T-helper 1 cell treated with Interleukin-12 subunit alpha and Interleukin-12 subunit beta and Interleukin-4 antibody, amounts not matched to agents 30 ng/mL and 1 ng/mL, for 36 hours (primary cell): ENCODE measurements around the gene SHROOM2. TPM values are rescaled to one million over a fixed set of nuclear protein-coding genes. Genes with fewer than 3 reads are reported as not detected.
"Not testable (repeated sequence)": the region's sequence is repeated elsewhere in the genome, so short reads cannot be mapped to it uniquely, and the experiment has no call there.

Experiments
- intact Hi-C: fragments of 100-400 bp; cut with micrococcal nuclease; formaldehyde crosslinking; loops from one replicate; pipeline ENCODE4 v1.15.1; 2024
- total RNA-seq: library from RNA; stranded (reverse); gene quantifications from 2 replicates; pipeline ENCODE4 v1.2.3, GENCODE V29; 2022

Gene SHROOM2, protein sequence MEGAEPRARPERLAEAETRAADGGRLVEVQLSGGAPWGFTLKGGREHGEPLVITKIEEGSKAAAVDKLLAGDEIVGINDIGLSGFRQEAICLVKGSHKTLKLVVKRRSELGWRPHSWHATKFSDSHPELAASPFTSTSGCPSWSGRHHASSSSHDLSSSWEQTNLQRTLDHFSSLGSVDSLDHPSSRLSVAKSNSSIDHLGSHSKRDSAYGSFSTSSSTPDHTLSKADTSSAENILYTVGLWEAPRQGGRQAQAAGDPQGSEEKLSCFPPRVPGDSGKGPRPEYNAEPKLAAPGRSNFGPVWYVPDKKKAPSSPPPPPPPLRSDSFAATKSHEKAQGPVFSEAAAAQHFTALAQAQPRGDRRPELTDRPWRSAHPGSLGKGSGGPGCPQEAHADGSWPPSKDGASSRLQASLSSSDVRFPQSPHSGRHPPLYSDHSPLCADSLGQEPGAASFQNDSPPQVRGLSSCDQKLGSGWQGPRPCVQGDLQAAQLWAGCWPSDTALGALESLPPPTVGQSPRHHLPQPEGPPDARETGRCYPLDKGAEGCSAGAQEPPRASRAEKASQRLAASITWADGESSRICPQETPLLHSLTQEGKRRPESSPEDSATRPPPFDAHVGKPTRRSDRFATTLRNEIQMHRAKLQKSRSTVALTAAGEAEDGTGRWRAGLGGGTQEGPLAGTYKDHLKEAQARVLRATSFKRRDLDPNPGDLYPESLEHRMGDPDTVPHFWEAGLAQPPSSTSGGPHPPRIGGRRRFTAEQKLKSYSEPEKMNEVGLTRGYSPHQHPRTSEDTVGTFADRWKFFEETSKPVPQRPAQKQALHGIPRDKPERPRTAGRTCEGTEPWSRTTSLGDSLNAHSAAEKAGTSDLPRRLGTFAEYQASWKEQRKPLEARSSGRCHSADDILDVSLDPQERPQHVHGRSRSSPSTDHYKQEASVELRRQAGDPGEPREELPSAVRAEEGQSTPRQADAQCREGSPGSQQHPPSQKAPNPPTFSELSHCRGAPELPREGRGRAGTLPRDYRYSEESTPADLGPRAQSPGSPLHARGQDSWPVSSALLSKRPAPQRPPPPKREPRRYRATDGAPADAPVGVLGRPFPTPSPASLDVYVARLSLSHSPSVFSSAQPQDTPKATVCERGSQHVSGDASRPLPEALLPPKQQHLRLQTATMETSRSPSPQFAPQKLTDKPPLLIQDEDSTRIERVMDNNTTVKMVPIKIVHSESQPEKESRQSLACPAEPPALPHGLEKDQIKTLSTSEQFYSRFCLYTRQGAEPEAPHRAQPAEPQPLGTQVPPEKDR (N-terminal part only)
- total RNA-seq: not detected in 2 replicates

DNA sequence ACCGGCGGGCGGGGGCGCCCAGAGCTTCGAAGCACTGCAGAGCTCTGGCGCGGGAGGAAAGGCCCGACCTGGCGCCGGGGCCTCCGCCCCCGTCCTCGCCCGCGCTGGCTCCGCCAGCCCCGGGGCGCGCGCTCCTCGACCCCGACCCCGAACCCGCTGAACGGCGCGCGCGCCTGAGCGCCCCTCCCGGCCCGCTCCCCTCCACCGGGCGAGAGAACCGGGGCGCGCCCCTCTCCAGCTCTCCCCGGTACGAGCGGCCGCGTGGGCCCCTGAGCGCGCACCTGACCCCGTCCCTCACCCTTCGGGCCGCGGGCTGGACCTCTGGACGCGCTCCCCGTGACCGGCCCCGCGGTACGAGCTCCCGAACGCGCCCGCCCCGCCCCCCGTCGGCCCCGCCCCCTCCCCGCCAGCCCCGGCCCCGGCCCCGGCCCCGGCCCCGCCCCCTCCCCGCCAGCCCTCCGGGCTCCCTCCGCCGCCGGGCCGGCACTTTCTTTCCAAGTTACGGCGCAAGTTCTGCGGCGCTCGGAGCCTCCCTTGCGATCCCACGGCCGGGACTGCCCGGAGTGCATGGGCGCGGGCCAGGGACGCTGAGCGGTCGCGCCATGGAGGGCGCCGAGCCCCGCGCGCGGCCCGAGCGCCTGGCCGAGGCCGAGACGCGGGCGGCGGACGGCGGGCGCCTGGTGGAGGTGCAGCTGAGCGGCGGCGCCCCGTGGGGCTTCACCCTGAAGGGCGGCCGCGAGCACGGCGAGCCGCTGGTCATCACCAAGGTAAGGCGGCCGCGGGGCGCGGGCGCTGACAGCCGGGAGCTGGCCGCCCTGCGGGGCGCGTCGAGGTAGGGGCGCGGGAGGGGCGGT, at the start of gene SHROOM2:
Gene SHROOM2, plus strand, starts transcription at position 486 of the 854 bp plus-strand sequence. Its CDS starts 117 bp downstream, at position 603.
- intact Hi-C loops: no loop called here

DNA sequence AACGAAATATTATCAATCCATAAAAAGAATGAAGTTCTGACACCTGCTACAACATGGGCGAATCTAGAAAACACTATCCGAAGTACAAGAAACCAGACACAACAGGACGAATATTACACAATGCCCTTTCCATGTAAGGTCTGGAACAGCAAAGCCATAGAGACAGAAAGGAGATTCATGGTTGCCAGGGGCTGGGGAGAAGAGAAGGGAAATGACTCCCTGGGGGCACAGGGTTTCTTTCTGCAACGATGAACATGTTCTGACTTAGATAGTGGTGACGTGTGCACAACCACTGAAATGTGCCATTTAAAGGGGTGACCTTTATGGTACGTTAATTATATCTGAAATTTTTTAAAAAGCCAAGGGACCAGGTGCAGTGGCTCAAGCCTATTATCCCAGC, 48.9 kb upstream of the SHROOM2 start:
- intact Hi-C loops: no loop called here

- intact Hi-C loops: no loop called here
Measured at GRCh38 chrX:9738151-9738550, 48.1 kb upstream of the SHROOM2 start.

GRCh38 chrX:9739130-9739529, 47.1 kb upstream of the SHROOM2 start:
- intact Hi-C loops: no loop called here

- intact Hi-C loops: no loop called here
Measured at GRCh38 chrX:9745417-9746115, 40.7 kb upstream of the SHROOM2 start.

DNA sequence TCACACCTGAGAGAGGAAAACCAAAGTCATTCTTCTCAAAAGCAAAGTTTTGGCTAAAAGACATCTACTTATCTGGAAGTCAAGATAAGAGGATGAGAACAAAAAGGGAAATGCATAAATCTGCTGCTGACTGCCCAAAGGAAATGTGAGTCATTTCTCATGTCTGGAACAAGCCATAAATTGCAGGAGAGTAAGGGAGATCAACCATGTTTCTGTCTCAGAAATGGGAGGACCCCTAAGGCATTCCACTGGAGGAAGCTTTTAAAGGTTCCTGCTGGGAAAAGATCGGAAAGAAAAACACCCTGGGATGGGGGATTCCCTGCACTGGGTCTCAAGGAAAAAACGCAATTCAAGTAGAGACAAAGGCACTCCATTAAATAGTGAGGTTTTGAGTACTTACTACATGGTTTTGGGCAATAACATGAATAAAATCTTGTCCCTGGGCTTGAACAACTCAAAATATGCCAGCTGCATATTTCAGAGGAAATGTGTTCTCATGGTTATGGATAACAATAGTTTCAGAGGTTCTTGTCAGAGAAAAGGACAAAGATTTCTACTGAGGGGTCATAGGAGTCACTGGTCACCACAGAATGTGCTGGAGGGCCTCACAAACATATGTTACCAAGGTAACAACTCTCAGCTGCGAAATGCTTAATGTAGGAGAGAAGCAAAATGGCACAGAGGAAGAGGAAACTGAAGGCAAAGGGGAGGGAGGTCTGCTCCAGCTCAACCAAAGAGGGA, 39.9 kb upstream of the SHROOM2 start:
- intact Hi-C loops: no loop called here

- intact Hi-C loops: no loop called here
Measured at GRCh38 chrX:9747644-9748043, 38.6 kb upstream of the SHROOM2 start.

DNA sequence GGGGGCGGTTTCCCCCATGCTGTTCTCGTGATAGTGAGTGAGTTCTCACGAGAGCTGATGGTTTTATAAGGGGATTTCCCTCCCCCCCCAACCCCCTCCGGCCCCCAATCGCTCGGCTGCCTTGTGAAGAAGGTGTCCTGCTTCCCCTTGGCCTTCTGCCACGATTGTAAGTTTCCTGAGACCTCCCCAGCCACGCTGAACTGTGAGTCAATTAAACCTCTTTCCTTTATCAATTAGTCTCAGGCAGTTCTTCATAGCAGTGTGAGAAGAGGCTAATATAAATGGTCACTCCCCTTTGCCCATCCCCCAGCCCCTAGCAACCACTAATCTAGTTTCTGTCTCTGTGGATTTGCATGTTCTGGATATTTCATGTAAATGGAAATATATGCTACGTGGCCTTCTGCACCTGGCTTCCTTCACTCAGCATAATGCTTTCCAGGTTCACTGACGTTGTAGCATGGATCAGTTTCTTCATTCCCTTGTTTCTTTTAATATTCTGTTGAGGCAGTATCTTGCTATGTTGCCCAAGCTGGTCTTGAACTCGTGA, 37.0 kb upstream of the SHROOM2 start:
- intact Hi-C loops: no loop called here

DNA sequence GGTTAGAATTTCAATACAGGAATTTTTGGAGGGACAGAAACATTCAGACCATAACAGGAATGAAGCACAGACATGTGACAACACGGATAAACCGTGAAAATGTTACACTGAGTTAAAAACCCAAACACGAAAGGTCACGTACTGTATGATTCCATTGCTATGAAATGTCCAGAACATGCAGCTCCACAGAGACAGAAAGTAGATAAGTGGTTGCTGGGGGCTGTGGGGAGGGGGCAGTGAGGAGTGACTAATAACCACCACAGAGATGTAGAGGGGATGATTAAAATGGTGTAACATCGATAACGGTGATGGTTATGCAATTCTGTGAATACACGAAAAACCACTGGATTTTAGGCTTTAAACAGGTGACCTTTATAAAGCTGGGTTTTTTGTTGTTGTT, 28.9 kb upstream of the SHROOM2 start:
- intact Hi-C loops: no loop called here

DNA sequence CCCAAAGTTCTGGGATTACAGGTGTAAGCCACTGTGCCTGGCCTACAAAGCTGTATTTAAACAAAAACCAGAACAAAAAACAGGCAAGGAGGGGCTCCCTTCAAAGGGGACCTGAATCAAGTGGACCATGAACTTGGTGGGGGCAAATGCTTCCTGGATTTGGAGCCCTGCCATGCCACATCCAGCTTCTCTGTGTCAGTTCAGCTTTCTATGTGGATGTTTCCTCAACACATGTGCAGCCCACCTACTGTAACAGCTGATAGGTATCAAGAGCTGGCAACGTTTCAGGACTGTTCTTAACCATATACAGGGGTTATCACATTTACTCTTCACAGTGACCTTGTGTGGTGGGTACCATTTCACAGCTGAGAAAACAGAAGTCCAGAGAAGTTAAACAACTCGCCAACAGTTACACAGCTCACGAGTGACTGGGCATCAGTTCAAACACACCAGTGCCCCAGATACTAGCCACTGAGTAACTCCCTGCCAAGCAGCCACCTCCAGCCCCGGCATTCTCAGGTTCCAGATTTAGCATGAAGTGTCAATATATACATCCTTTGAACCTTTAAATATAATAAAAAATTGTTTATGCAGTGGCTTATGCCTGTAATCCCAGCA, 28.1 kb upstream of the SHROOM2 start:
- intact Hi-C loops: no loop called here

GRCh38 chrX:9759337-9759736, 26.9 kb upstream of the SHROOM2 start:
- intact Hi-C loops: no loop called here

- intact Hi-C loops: no loop called here
Measured at GRCh38 chrX:9765072-9765736, 21.0 kb upstream of the SHROOM2 start.

DNA sequence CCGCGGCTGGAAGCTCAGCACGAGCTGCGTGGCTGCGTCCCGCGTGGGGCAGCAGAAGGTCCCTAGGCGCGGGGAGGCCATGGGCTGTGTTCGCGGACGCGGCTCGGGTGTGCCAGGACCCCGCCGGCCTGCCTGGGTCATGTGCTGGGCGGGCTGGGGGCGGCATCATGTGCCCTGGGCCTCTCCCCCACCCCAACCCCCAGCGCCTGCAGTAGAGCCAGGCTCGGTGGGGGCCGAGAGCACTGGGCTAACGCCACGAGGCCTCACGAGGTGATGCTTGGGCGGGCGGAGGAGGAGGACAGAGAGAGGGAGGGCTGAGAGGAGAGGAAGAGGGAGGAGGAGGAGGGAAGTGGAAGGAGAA, 20.5 kb upstream of the SHROOM2 start, which contains the start of gene GPR143:
Gene GPR143, minus strand, starts transcription at position 111 of the 361 bp plus-strand sequence. Its CDS starts 30 bp downstream, at position 81.
- intact Hi-C loops: no loop called here

DNA sequence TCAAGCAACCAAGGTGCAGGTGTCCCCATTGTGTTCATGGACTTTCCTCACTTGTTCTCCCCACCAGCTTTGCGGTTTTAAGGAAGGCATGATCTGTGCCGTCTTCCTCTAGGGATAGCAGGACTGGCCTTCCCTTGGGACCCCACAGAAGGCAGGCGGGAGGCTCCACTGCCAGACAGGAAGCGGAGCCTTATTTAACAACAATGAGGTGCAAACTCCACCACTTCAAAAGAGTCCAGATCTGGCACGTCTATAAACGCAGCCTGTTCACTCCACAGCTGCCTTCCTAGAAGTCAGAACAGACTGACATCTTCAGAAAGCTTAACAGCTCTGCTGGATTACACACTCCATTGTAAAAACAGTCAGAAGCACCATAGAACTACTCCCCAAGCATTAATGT, 18.9 kb upstream of the SHROOM2 start:
- intact Hi-C loops: no loop called here

DNA sequence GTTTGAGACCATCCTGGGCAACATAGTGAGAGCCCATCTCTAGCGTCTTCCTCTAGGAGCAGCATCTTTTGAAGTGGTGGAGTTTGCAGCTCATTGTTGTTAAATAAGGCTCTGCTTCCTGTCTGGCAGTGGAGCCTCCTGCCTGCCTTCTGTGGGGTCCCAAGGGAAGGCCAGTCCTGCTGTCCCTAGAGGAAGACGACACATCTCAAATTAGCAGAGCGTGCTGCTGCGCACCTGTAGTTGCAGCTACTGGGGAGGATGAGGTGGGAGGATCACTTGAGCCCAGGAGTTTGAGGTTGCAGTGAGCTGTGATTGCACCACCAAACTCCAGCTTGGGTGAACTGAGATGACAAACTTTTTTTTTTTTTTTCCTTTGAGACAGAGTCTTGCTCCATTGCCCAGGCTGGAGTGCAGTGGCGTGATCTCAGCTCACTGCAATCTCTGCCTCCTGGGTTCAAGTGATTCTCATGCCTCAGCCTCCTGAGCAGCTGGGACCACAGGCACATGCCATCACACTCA, 17.8 kb upstream of the SHROOM2 start:
- intact Hi-C loops: not testable (repeated sequence)

DNA sequence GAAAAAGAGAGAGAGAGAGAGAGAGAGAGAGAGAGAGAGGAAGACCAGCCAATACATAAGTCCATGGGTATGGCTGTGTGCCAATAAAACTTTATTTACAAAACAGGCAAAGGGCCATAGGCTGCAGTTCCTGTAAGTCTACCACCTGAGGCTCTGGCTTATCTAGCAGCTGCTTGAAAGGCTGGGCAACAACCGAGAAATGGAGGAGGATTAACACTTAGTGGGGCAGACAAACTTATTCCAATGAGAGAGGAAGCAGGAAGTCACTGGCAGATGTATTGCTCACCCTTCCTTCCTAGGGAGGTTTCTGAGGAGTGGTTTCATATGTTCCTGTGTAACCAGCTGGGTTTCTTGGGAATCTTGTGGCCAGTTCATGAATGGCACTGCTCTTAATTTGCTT, 15.9 kb upstream of the SHROOM2 start:
- intact Hi-C loops: no loop called here

DNA sequence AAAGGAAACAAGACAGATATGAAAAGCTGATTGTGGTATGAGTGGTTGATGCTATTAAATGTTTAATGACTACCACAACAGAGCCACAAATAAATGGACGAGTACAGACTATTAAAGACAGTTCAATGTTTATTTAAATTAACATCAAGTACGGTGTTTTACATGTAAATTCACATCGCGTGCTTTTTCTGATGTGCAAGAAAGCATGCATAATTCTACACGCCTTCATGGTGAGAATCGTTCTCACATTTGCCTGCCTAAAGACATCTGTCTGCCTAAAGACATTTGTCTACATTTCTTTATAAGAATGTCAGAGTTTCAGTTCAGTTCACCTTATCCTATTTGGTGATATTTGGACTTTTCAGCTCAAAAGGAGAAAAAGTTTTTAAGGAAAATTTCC, 13.3 kb upstream of the SHROOM2 start:
- intact Hi-C loops: no loop called here

DNA sequence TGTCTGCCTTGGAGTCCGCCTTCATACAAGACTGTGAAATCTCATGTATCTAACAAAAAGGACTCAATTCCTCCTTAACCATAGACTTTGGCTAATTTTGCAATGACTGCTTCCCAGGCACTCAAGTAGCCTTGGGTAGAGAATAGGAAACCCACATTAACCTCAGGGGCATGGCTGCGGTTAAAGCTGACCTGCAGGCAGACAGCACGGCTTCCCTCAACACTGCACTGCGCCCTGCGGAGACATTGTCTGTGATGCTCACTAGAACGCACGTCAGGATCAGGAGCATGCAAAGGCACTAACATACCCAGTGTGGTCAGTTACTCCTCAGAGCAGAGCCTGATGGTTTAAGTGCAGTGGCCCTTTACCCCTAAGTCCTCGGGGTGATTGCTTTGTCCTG, 10.3 kb upstream of the SHROOM2 start:
- intact Hi-C loops: no loop called here
